Jurkat, Clone E6-1 (cell line): ENCODE measurements around the gene ERICH4.

Experiments
- DNase-seq: peaks from one replicate; pipeline ENCODE4 v3.0.0-alpha.2; 2011; ENCODE audit warnings: low read depth, low spot score
- H3K4me3 ChIP-seq: 2 replicates; pipeline ENCODE4 v1.5.1; 2011; ENCODE audit warnings: mild to moderate bottlenecking, low read length, control low read depth, moderate library complexity

The ERICH4 gene

GRCh38 chr19:41411968-41412265 is 31.0 kb upstream of the ERICH4 start:
- DNase-seq: no peak
- no peak overlapping the region for H3K4me3 ChIP-seq

GRCh38 chr19:41412953-41413352 is 30.0 kb upstream of the ERICH4 start:
- no peak for DNase-seq
- H3K4me3 ChIP-seq: no peak overlapping the region

- no peak for DNase-seq
- H3K4me3 ChIP-seq: no peak overlapping the region
Measured at GRCh38 chr19:41413947-41414346, 29.0 kb upstream of the ERICH4 start.

- DNase-seq: no peak
- H3K4me3 ChIP-seq: no peak overlapping the region
Measured at GRCh38 chr19:41414461-41414860, 28.5 kb upstream of the ERICH4 start.

- no peak overlapping the region for H3K4me3 ChIP-seq
- DNase-seq: no peak
Measured at GRCh38 chr19:41415154-41415571, 27.8 kb upstream of the ERICH4 start.

GRCh38 chr19:41416194-41416674 is 26.7 kb upstream of the ERICH4 start:
- DNase-seq: no peak
- H3K4me3 ChIP-seq: no peak overlapping the region

GRCh38 chr19:41420101-41420880 is 22.7 kb upstream of the ERICH4 start:
- H3K4me3 ChIP-seq: no peak overlapping the region
- no peak for DNase-seq

GRCh38 chr19:41421314-41421713 is 21.6 kb upstream of the ERICH4 start:
- no peak for DNase-seq
- H3K4me3 ChIP-seq: no peak overlapping the region

GRCh38 chr19:41421973-41422372 is 21.0 kb upstream of the ERICH4 start:
- H3K4me3 ChIP-seq: no peak overlapping the region
- no peak for DNase-seq

- no peak for DNase-seq
- no peak overlapping the region for H3K4me3 ChIP-seq
Measured at GRCh38 chr19:41422456-41422855, 20.5 kb upstream of the ERICH4 start.

GRCh38 chr19:41422955-41423354 is 20.0 kb upstream of the ERICH4 start:
- H3K4me3 ChIP-seq: no peak overlapping the region
- DNase-seq: no peak

GRCh38 chr19:41424335-41425173 is 18.4 kb upstream of the ERICH4 start:
- DNase-seq: no peak
- H3K4me3 ChIP-seq: no peak overlapping the region

GRCh38 chr19:41425174-41426115 is 17.5 kb upstream of the ERICH4 start:
- no peak overlapping the region for H3K4me3 ChIP-seq
- no peak for DNase-seq

- DNase-seq: no peak
- H3K4me3 ChIP-seq: no peak overlapping the region
Measured at GRCh38 chr19:41426116-41426841, 16.7 kb upstream of the ERICH4 start.

GRCh38 chr19:41426952-41427646 is 15.9 kb upstream of the ERICH4 start, which contains the start of gene B3GNT8:
Gene B3GNT8 (minus strand): TSS chr19:41427374. CDS start chr19:41426778, 596 bp downstream.
- H3K4me3 ChIP-seq: no peak within 1 kb of the TSS
- no peak for DNase-seq

- H3K4me3 ChIP-seq: no peak overlapping the region
- DNase-seq: no peak
Measured at GRCh38 chr19:41427647-41428480, 15.1 kb upstream of the ERICH4 start.

GRCh38 chr19:41428481-41428859 is 14.5 kb upstream of the ERICH4 start:
- H3K4me3 ChIP-seq: no peak overlapping the region
- no peak for DNase-seq
